KMS-11 (cell line): Measurements from ENCODE around the gene ZC3H8.

ENCODE experiments used
- H2AFZ ChIP-seq: fragments of 200-600 bp; sonication (generic); 2 replicates; pipeline ENCODE4 v1.6.1; 2016; ENCODE audit warnings: antibody characterized with exemption, mixed run types, low read depth
- H3K27ac ChIP-seq: fragments of 200-600 bp; sonication (generic); 2 replicates; pipeline ENCODE4 v1.6.1; 2016; ENCODE audit warnings: mild to moderate bottlenecking, mixed run types
- H3K27me3 ChIP-seq: fragments of 200-600 bp; sonication (generic); 2 replicates; pipeline ENCODE4 v1.6.1; 2017; ENCODE audit warnings: mild to moderate bottlenecking, low read depth, mixed run types, moderate library complexity; ENCODE audit not compliant: insufficient read depth
- H3K36me3 ChIP-seq: fragments of 200-600 bp; sonication (generic); 2 replicates; pipeline ENCODE4 v1.6.1; 2017; ENCODE audit warnings: mild to moderate bottlenecking, mixed run types; ENCODE audit not compliant: insufficient read depth
- H3K4me1 ChIP-seq: fragments of 200-600 bp; sonication (generic); 2 replicates; pipeline ENCODE4 v1.6.1; 2016; ENCODE audit warnings: mild to moderate bottlenecking, low read depth, mixed run types; ENCODE audit not compliant: poor library complexity, severe bottlenecking
- H3K4me2 ChIP-seq: fragments of 200-600 bp; sonication (generic); 2 replicates; pipeline ENCODE4 v1.7.0; 2016; ENCODE audit warnings: mild to moderate bottlenecking, mixed run types
- H3K4me3 ChIP-seq: fragments of 200-600 bp; sonication (generic); IDR thresholded peaks from 2 replicates; pipeline ENCODE4 v1.6.1; 2017; ENCODE audit warnings: low read depth, low read length, mixed read lengths; ENCODE audit not compliant: insufficient read depth
- H3K79me2 ChIP-seq: fragments of 200-600 bp; sonication (generic); 2 replicates; pipeline ENCODE4 v1.6.1; 2016; ENCODE audit warnings: low read depth, mixed run types; ENCODE audit not compliant: insufficient read depth
- H3K9ac ChIP-seq: fragments of 200-600 bp; sonication (generic); 2 replicates; pipeline ENCODE4 v1.6.1; 2016; ENCODE audit warnings: mild to moderate bottlenecking, mixed run types
- H4K20me1 ChIP-seq: fragments of 200-600 bp; sonication (generic); 2 replicates; pipeline ENCODE4 v1.6.1; 2016; ENCODE audit warnings: mild to moderate bottlenecking, mixed run types; ENCODE audit not compliant: insufficient read depth
- CTCF ChIP-seq: fragments of 200-600 bp; sonication (generic); conservative IDR thresholded peaks from 2 replicates; pipeline ENCODE4 v1.6.1; 2017; ENCODE audit warnings: low read depth, mild to moderate bottlenecking, antibody characterized with exemption, low read length, moderate library complexity, mixed read lengths

ZC3H8 gene

GRCh38 chr2:112251271-112251670 is 3.6 kb downstream of the ZC3H8 start:
- Histone ChIP-seq H3K27ac (no peak overlapping the region), H3K9ac (no peak overlapping the region), H3K4me1 (peaks cover 9% of the 10 kb centered on the region), H3K4me2 (no peak overlapping the region), H3K27me3 (no peaks in the 10 kb centered on the region), H3K79me2 (peaks cover 35% of the 10 kb centered on the region), H3K4me3 (no peak overlapping the region), H3K36me3 (no peaks in the 10 kb centered on the region), H4K20me1 (no peaks in the 10 kb centered on the region), H2AFZ (no peak overlapping the region)
- no peak for TF ChIP-seq CTCF

- H3K4me1 ChIP-seq: no peaks in the 10 kb centered on the region
- H4K20me1 ChIP-seq: no peaks in the 10 kb centered on the region
- TF ChIP-seq CTCF: no peak
- H3K27ac ChIP-seq: no peak overlapping the region
- H3K27me3 ChIP-seq: no peaks in the 10 kb centered on the region
- H3K9ac ChIP-seq: no peak overlapping the region
- H3K36me3 ChIP-seq: no peaks in the 10 kb centered on the region
- H3K79me2 ChIP-seq: no peaks in the 10 kb centered on the region
- H3K4me3 ChIP-seq: no peak overlapping the region
- H3K4me2 ChIP-seq: no peak overlapping the region
- H2AFZ ChIP-seq: no peak overlapping the region
Measured at GRCh38 chr2:112244854-112245253, 10.0 kb downstream of the ZC3H8 start.

- H3K79me2 ChIP-seq: no peaks in the 10 kb centered on the region
- no peaks in the 10 kb centered on the region for H4K20me1 ChIP-seq
- H2AFZ ChIP-seq: no peak overlapping the region
- no peak overlapping the region for H3K4me2 ChIP-seq
- no peaks in the 10 kb centered on the region for H3K4me1 ChIP-seq
- no peak overlapping the region for H3K4me3 ChIP-seq
- H3K27ac ChIP-seq: no peak overlapping the region
- no peak for TF ChIP-seq CTCF
- no peaks in the 10 kb centered on the region for H3K36me3 ChIP-seq
- H3K9ac ChIP-seq: no peak overlapping the region
- no peaks in the 10 kb centered on the region for H3K27me3 ChIP-seq
Measured at GRCh38 chr2:112243233-112243632, 11.6 kb downstream of the ZC3H8 start.

- Histone ChIP-seq H3K79me2 (no peaks in the 10 kb centered on the region), H4K20me1 (no peaks in the 10 kb centered on the region)
- no peak for TF ChIP-seq CTCF
Measured at GRCh38 chr2:112242384-112242783, 12.5 kb downstream of the ZC3H8 start.

More at GRCh38 chr2:112242384-112242783, 12.5 kb downstream of the ZC3H8 start:
- no peaks in the 10 kb centered on the region for H3K4me1 ChIP-seq
- H2AFZ ChIP-seq: no peak overlapping the region
- H3K9ac ChIP-seq: no peak overlapping the region
- no peak overlapping the region for H3K4me2 ChIP-seq
- no peak overlapping the region for H3K27ac ChIP-seq
- no peaks in the 10 kb centered on the region for H3K27me3 ChIP-seq
- no peaks in the 10 kb centered on the region for H3K36me3 ChIP-seq
- H3K4me3 ChIP-seq: no peak overlapping the region
